ENCODE data around the gene SLC6A4.

SLC6A4 gene

DNA sequence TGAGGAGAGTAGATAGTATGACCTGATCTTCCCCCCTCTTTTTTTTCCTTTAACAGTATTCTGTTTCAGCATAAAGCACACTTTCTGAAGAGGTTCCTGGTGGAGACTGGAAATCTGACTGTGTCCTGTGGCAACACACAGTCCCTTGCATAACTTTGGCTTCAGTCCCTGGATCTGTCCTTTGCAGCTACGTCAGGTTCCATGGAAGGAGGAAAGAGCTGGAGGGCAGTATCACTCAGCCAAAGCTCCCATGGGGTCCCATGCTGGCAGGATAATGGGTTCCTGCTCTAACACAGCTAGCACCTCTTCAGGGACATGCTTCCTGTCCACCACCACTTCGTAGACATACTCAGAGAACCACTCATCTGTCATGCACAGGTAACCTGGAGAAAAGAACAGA lies 13.3 kb upstream of the SLC6A4 start:
- no peaks in the 10 kb centered on the region for H3K4me1 Mint-ChIP-seq
- peaks cover 40 to 69% of the 10 kb centered on the region in 2 donors for H3K36me3 Mint-ChIP-seq
- no peak for ATAC-seq (replicated peaks)
- no peak overlapping the region for H3K4me3 Mint-ChIP-seq
- no peak for DNase-seq
- H3K9me3 Mint-ChIP-seq = no peaks in the 10 kb centered on the region
- H3K27me3 Mint-ChIP-seq = no peaks in the 10 kb centered on the region
- no peak overlapping the region for H3K27ac Mint-ChIP-seq

DNA sequence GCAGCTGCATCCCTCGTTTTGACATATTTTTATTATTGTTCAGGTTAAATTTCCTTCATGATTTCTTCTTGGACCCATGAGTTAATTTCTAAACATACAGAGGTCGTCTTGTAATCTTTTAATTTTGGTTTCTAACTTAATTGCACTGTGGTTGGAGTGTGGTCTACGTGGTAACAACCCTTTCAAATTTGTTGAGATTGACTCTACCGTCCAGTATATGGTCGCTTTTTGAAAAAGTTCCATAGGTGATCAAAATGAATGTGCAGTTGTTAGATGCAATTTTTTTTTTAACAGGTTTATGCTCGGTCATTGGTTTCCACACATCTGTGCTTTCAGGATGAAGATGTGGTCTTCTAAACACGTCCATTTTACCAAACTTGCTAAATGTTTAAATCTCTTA lies 11.0 kb upstream of the SLC6A4 start:
- Mint-ChIP-seq H3K4me1 (no peaks in the 10 kb centered on the region), H3K27me3 (peaks cover 0 to 3% of the 10 kb centered on the region in 2 donors), H3K9me3 (no peaks in the 10 kb centered on the region), H3K27ac (no peak overlapping the region), H3K4me3 (no peak overlapping the region), H3K36me3 (peaks cover 32 to 62% of the 10 kb centered on the region in 2 donors)
- no peak for DNase-seq
- ATAC-seq (replicated peaks) = no peak

DNA sequence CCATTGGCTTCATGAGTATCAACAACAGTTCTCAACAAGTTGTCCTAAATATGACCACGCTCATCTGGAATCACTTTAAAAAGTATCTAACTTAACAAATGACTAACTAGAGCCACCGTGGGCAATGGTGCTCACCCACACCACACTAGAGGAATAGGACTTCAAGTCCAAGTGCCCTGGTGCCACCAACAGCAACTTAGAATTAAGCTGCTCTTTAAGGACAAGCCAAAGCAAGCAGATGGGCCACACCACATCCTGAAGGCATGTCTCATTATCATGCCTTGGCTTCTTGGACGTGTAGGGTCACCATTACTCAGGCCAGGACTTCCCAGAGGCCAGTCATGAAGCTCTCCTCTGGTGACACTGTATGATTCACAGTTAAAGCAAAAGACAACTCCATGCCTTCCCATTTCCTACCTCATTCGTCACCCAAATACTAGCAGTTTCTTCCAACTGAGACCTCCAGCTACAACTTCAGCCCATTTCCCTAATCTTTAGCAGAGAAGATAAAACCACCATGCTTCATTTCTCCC lies 9.4 kb upstream of the SLC6A4 start:
- Mint-ChIP-seq H3K27ac (no peak overlapping the region), H3K36me3 (peaks cover 23 to 48% of the 10 kb centered on the region in 2 donors), H3K4me1 (no peaks in the 10 kb centered on the region), H3K4me3 (no peak overlapping the region), H3K27me3 (peaks cover 10 to 15% of the 10 kb centered on the region in 2 donors), H3K9me3 (no peaks in the 10 kb centered on the region)
- DNase-seq = no peak
- ATAC-seq (replicated peaks) = no peak

DNA sequence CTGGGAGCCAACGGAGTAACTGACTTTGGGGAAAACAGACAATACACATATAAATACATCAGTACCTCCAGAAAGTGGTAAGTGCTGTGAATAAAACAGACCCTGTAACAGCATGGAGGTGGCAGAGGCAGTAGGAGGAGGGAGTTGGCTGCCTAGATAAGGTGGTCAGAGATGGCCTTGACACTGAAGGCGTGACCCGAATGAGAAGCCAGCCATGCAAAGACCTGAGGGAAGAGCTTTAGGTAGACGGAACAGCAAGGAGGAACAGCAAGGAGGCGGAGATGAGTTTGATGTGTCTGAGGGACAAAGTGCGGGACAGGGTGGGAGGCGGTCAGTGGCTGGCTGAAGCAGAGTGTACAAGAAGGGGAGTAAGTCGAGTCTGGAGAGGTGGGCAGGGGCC lies 8.1 kb upstream of the SLC6A4 start:
- ATAC-seq (replicated peaks) (no peak), DNase-seq (no peak)
- Mint-ChIP-seq H3K36me3 (peaks cover 12 to 37% of the 10 kb centered on the region in 2 donors), H3K4me3 (no peak overlapping the region), H3K27ac (no peak overlapping the region), H3K4me1 (peaks cover 2 to 5% of the 10 kb centered on the region in 2 donors), H3K27me3 (peaks cover 24 to 27% of the 10 kb centered on the region in 2 donors), H3K9me3 (no peaks in the 10 kb centered on the region)

DNA sequence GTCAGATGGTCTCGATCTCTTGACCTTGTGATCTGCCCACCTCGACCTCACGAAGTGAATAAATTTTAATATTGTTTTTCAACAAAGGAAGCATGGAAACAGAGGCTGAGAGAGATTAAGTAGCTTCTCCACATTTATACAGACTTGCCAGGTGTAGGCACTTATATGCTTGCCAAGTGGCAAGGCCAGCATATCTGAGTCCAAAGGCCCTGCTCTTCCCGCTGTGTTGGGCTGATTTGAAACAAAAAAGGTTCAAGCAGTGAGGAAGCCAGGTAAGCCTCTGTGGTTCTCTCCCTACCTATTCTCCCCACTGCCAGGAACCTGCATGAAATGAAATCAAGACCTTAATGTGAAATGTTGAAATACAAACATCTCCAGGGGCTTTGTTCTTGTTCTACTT lies 7.5 kb upstream of the SLC6A4 start:
- Mint-ChIP-seq H3K4me1 (peaks cover 7 to 11% of the 10 kb centered on the region in 2 donors), H3K4me3 (no peak overlapping the region), H3K9me3 (no peaks in the 10 kb centered on the region), H3K27me3 (peaks cover 29 to 32% of the 10 kb centered on the region in 2 donors), H3K36me3 (peaks cover 8 to 31% of the 10 kb centered on the region in 2 donors), H3K27ac (no peak overlapping the region)
- ATAC-seq (replicated peaks) (no peak), DNase-seq (no peak)

DNA sequence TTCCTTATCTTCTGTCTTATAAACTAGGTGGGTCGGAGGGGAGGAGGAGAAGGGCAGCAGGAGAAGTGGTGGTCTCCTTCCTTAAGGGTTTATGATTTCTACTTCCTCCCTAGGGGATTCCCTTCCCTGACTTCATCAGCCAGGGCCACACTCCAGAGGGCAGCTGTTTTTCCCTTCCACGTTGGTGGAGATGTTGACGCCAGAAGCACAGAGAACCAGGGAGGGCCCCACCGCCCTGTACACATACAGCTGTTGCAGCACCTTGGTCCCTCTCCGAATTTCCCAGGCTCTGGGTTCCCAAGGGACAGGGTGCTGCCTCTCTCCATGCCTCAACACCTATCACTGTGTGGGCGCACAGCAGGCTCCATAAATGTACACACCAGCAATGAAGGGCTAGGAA lies 5.6 kb upstream of the SLC6A4 start:
- DNase-seq = no peak
- peaks cover under 1 to 16% of the 10 kb centered on the region in 2 donors for H3K36me3 Mint-ChIP-seq
- peaks cover 49% of the 10 kb centered on the region in 2 donors for H3K27me3 Mint-ChIP-seq
- no peaks in the 10 kb centered on the region for H3K9me3 Mint-ChIP-seq
- H3K4me1 Mint-ChIP-seq = peaks cover 19 to 31% of the 10 kb centered on the region in 2 donors
- H3K4me3 Mint-ChIP-seq = no peak overlapping the region
- H3K27ac Mint-ChIP-seq = no peak overlapping the region
- ATAC-seq (replicated peaks) = no peak

DNA sequence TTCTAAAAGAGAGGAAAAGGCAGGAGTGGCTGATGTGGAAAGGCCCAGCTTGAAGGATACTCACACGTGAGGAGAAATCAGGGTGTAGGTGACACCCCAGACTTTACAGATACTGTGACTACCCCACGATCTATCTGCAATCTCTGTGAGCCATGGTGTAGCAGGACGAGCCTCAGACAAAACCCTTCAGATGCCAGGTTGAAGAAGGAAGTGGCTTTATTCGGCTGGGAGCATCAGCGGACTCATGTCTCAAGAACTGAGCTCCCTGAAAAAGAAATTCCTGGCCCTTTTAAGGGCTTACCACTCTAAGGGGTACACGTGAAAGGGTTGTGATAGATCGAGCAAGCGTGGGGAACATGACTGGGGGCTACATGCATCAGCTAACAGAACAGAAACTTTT lies 4.7 kb upstream of the SLC6A4 start:
- DNase-seq (no peak), ATAC-seq (replicated peaks) (no peak)
- no peaks in the 10 kb centered on the region for H3K9me3 Mint-ChIP-seq
- peaks cover 53 to 58% of the 10 kb centered on the region in 2 donors for H3K27me3 Mint-ChIP-seq
- peaks cover 2 to 8% of the 10 kb centered on the region in 2 donors for H3K36me3 Mint-ChIP-seq
- H3K27ac Mint-ChIP-seq = no peak overlapping the region
- H3K4me3 Mint-ChIP-seq = no peak overlapping the region
- peaks cover 22 to 39% of the 10 kb centered on the region in 2 donors for H3K4me1 Mint-ChIP-seq

DNA sequence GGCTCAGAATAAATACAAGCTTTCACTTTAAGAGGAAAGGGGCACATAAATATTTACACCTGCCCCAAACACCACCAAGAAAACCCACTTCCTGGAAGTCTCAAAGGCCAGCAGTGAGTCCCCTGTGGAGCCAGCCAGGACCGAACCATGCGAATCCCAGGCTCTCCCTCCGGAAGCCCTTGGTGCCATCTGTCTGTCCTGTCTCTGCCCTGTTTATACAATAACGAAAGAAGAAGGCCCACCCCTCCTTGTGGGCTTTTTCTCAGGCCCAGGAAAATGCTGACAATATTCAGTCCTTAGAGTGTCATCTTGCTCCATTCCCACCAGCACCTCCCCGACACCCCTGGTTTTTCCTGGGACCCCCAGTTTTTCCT lies 3.6 kb upstream of the SLC6A4 start:
- Mint-ChIP-seq H3K4me1 (peaks cover 24 to 43% of the 10 kb centered on the region in 2 donors), H3K27ac (no peak overlapping the region), H3K27me3 (peaks cover 62 to 69% of the 10 kb centered on the region in 2 donors), H3K9me3 (no peaks in the 10 kb centered on the region), H3K36me3 (peaks cover 2 to 6% of the 10 kb centered on the region in 2 donors), H3K4me3 (no peak overlapping the region)
- no peak for ATAC-seq (replicated peaks)
- DNase-seq = no peak

DNA sequence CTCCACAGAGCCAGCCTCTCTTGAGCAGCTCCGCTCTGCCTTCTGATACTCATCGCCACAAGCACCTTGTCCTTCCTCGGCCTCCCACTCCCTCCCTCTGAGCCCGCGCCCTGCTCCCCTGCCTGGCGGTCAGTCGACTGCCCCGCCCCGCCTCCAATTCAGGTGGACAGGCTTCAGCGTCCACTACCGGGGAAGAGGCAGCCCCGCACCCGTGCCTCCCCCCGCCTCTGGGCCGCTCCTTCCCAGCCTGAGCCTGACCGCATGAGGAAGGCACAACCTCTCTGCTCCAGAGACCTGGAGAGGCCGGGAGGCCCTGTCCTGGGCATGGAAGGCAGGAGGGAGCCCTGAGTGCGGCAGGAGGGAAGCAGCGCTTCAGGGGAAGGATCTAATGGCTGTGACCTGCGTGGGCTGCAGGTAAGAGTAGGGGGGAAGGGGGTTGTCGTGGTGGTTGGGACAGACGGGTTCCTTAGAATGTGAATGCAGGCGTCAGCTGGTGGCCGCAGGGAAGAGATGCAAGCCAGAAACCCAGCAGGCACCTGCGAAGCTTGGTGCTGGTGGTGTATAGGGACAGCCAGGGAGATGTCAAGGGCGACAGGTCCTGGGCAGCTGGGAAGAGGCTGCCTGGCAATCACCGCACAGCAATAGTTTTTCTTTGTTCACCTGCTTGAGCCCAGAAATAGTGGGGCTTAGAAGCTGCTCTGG lies 3.0 kb upstream of the SLC6A4 start:
- H3K4me1 Mint-ChIP-seq = peaks cover 24 to 43% of the 10 kb centered on the region in 2 donors
- no peak overlapping the region for H3K27ac Mint-ChIP-seq
- H3K4me3 Mint-ChIP-seq = no peak overlapping the region
- peaks cover 62 to 74% of the 10 kb centered on the region in 2 donors for H3K27me3 Mint-ChIP-seq
- peaks cover 2 to 3% of the 10 kb centered on the region in 2 donors for H3K36me3 Mint-ChIP-seq
- DNase-seq (no peak), ATAC-seq (replicated peaks) (no peak)
- H3K9me3 Mint-ChIP-seq = no peaks in the 10 kb centered on the region

DNA sequence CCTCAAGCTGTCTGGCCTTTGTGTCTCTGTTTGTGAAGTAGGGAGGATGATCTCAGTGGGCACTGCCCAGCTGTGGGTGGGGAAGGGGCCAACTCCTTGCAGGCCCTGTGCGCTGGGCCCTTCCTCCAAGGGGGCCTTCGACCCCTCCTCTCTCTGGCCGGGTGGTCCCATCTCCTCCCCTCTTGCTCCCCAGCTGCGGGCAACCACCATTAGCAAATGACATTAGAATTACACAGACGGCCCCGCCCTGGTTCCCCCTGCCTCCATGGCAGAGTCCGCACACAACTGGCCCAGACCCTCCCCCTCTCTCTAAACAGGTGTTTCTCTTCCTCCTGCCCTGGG lies 2.5 kb upstream of the SLC6A4 start:
- Mint-ChIP-seq H3K4me1 (peaks cover 24 to 43% of the 10 kb centered on the region in 2 donors), H3K27ac (no peak overlapping the region), H3K27me3 (peaks cover 67 to 80% of the 10 kb centered on the region in 2 donors), H3K36me3 (peaks cover 0 to 2% of the 10 kb centered on the region in 2 donors), H3K4me3 (no peak overlapping the region), H3K9me3 (no peaks in the 10 kb centered on the region)
- DNase-seq (no peak), ATAC-seq (replicated peaks) (no peak)

DNA sequence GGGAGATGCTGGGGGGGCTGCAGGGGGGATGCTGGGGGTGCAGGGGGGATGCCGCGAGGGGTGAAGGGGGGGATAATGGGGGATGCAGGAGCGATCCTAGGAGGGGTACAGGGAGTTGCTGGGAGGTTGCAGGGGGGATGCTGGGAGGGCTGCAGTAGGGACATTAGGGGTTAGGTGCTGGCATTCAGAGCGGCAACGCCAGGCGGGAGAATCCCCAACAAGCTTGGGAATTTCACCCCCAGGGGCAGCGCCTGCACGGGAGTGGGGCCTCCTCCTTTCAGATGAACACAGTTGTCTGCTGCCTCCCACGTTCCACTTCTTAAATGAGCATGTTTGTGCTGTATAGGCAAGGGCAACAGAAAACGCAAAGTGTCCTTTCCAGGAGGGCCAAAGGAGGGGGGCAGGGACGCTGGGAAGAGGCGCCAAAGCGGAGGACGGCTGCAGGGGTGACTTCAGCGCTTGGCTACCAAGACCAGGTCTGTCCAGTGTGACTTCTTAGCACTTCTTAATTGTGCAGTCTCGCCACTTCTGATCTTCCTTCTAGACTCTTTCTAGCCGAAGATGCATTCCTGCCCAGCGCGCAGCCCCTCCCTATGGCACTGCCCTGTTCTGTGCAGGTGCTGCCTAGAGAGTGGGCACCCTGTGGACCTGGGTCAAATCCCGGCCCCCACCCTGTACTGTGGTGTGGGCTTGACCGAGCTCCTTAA lies 2.0 kb upstream of the SLC6A4 start:
- Mint-ChIP-seq H3K36me3 (peaks cover 0 to 2% of the 10 kb centered on the region in 2 donors), H3K9me3 (no peaks in the 10 kb centered on the region), H3K27ac (no peak overlapping the region), H3K4me1 (peaks cover 24 to 43% of the 10 kb centered on the region in 2 donors), H3K27me3 (peaks cover 73 to 85% of the 10 kb centered on the region in 2 donors), H3K4me3 (peak overlapping the region in 1 of 2 donors; percentile 12)
- ATAC-seq (replicated peaks) (no peak), DNase-seq (no peak)

DNA sequence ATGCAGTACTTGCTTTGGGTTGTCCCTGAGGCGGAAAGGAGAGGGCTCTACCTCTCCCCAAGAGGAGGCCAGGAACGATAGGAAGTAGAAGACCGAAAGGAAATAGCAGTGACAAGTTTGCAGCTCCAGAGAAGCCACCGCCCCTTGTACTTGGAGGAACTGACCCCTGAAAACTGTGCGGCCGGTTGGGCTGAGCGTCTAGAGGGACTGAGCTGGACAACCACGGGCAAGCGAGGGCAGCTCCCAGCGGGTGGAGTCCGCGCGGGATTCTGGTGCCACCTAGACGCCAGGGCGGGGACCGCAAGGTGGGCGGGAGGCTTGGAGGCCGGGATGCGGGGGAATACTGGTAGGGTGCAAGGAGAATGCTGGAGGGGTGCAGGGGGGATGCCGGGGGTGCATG lies 1.3 kb upstream of the SLC6A4 start:
- Mint-ChIP-seq H3K9me3 (no peaks in the 10 kb centered on the region), H3K36me3 (peaks cover 0 to 2% of the 10 kb centered on the region in 2 donors), H3K4me3 (peak overlapping the region; percentile 52 to 80), H3K27me3 (peaks cover 72 to 92% of the 10 kb centered on the region in 2 donors), H3K27ac (no peak overlapping the region), H3K4me1 (peaks cover 24 to 43% of the 10 kb centered on the region in 2 donors)
- ATAC-seq (replicated peaks) (peak; percentile 31 to 46), DNase-seq (no peak)

DNA sequence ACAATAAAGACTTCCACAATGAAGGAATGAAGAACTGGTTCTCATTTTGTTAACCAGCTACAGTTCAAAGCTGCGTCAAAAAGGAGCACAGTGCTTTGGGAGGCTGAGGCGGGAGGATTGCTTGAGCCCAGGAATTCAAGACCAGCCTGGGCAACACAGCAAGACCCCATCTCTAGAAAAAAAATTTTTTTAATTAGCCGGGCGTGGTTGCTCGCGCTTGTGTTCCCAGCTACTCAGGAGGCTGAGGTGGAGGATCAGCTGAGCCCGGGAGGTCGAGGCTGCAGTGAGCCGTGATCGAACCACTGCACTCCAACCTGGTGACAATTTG lies 764 bp upstream of the SLC6A4 start:
- peaks cover 24 to 43% of the 10 kb centered on the region in 2 donors for H3K4me1 Mint-ChIP-seq
- DNase-seq (no peak), ATAC-seq (replicated peaks) (no peak)
- peaks cover 69 to 92% of the 10 kb centered on the region in 2 donors for H3K27me3 Mint-ChIP-seq
- H3K36me3 Mint-ChIP-seq = peaks cover 0 to 2% of the 10 kb centered on the region in 2 donors
- H3K27ac Mint-ChIP-seq = peak overlapping the region; percentile 3
- H3K4me3 Mint-ChIP-seq = peak overlapping the region; percentile 81
- H3K9me3 Mint-ChIP-seq = no peaks in the 10 kb centered on the region

DNA sequence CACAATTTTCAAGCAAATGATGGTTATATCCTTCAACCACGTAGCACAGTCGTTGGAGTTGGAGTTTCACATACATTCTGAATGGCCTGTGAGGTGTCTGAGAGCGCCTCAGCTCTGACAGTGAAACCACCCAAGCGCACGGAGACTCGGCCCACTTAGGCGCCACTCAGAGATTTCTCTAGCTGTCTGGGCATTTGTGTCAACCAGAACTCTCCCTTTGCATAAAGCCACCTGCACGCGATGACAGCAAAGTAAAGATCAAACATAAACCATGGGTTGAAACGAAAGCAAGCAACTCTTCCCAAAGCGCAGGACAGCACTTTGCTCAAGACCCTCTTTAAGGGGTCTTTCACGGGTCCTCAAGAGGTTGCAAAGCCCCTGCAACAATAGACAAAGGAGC lies 533 bp downstream of the SLC6A4 start:
- H3K4me1 Mint-ChIP-seq = peaks cover 27 to 52% of the 10 kb centered on the region in 2 donors
- no peak for DNase-seq
- no peak overlapping the region for H3K27ac Mint-ChIP-seq
- H3K9me3 Mint-ChIP-seq = peaks cover 0 to 1% of the 10 kb centered on the region in 2 donors
- ATAC-seq (replicated peaks) = peak; percentile 56 to 61
- peaks cover 0 to 2% of the 10 kb centered on the region in 2 donors for H3K36me3 Mint-ChIP-seq
- peak overlapping the region; percentile 70 to 81 for H3K4me3 Mint-ChIP-seq
- H3K27me3 Mint-ChIP-seq = peaks cover 65 to 88% of the 10 kb centered on the region in 2 donors

DNA sequence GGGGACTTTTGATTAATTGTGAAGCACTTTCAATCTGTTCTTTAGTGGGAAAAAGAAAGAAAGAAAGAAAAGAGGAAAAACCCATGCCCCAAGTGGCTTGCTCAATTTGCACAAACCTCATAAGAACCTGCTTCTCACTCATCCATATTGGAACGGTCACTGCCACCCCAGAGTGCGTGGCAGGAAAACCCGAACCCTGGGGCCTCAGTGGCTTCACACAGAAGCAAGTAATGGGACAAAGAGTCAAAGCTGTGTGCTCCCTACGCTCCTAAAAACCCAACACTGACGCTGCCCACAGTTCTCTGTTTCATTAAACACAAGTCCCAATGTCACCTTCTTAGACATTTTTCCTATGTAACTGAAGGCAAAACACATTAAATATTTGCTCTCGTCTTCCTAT lies 1.2 kb downstream of the SLC6A4 start:
- Mint-ChIP-seq H3K4me1 (peaks cover 29 to 52% of the 10 kb centered on the region in 2 donors), H3K27ac (no peak overlapping the region), H3K27me3 (peaks cover 58 to 81% of the 10 kb centered on the region in 2 donors), H3K36me3 (peaks cover 0 to 2% of the 10 kb centered on the region in 2 donors), H3K9me3 (peaks cover 0 to 1% of the 10 kb centered on the region in 2 donors), H3K4me3 (no peak overlapping the region)
- ATAC-seq (replicated peaks) = no peak
- no peak for DNase-seq
